GM18873 (cell line): ENCODE data around the gene CMPK1.
"Not testable (repeated sequence)": the region's sequence is repeated elsewhere in the genome, so short reads cannot be mapped to it uniquely, and the experiment has no call there.

Experiments used
- ATAC-seq: cut with Tn5 transposase; IDR thresholded peaks from one replicate; pipeline ENCODE4 v1.9.1; 2021; ENCODE audit warnings: mild to moderate bottlenecking, moderate library complexity, moderate number of reproducible peaks; ENCODE audit not compliant: unreplicated experiment, low FRiP score

The CMPK1 gene

DNA sequence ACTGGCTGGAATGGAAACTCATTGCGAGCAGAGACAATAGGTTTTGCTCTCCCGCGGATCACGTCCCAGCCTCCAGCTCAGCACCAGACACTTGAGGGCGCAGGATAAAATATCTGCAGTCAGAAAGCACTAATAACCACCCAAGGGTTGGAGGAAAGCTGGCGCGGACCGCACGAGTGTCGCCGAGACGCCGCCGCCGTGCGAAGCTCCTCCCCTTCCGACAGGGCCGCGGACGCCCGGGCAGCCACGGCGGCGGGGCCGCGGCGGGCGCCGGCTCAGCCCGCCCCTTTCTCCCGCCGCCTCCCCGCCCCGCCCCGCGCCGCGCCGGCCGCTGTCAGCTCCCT is at the start of gene CMPK1:
Gene CMPK1 (plus strand): TSS at position 213 of the 344 bp plus-strand sequence. CDS start 156 bp downstream, outside the sequence.
- ATAC-seq, result peak; percentile 53

GRCh38 chr1:47288116-47288515 is 45.5 kb upstream of the CMPK1 start:
- not testable (repeated sequence) for ATAC-seq

GRCh38 chr1:47294863-47295262 is 38.7 kb upstream of the CMPK1 start:
- not testable (repeated sequence) for ATAC-seq

DNA sequence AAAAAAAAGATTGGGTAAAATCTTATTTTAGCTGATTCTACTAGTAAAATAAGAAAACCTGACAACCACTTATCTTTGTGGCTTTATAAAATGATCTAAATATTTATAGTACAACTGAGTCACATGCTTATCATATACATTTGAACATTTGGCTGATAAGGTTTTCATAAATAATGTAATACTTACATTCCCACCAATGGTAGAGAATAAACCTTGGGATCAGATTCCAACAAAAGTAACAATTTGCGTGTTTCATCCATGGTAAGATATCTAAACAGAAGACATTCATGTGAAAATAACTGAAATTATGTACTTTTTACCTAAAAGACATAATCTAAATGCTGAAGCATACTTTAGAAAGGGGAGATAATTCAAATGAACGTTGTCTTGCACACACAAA is 38.0 kb upstream of the CMPK1 start:
- no peak for ATAC-seq

- ATAC-seq, result no peak
Observed at GRCh38 chr1:47298025-47298699, 35.4 kb upstream of the CMPK1 start.

- no peak for ATAC-seq
Observed at GRCh38 chr1:47302472-47302871, 31.1 kb upstream of the CMPK1 start.

DNA sequence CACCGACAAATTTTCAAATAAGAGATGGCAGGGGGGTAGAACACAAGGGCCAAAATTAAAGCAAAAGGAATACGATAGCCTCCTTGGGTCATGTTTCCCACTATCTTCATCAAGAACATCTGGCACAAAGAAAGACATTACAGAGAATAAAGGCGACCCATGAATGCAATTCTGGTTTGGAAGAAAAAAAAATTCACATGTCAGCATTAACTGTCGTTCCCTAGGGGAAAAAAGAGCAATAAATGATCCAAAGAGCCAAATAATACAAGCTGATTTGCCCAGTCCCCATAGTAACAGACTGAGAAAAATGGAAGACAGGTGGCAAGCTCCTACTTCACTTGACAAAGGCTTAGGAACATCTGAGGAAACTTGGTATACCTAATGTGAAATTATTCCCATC is 24.2 kb upstream of the CMPK1 start:
- ATAC-seq, result no peak

DNA sequence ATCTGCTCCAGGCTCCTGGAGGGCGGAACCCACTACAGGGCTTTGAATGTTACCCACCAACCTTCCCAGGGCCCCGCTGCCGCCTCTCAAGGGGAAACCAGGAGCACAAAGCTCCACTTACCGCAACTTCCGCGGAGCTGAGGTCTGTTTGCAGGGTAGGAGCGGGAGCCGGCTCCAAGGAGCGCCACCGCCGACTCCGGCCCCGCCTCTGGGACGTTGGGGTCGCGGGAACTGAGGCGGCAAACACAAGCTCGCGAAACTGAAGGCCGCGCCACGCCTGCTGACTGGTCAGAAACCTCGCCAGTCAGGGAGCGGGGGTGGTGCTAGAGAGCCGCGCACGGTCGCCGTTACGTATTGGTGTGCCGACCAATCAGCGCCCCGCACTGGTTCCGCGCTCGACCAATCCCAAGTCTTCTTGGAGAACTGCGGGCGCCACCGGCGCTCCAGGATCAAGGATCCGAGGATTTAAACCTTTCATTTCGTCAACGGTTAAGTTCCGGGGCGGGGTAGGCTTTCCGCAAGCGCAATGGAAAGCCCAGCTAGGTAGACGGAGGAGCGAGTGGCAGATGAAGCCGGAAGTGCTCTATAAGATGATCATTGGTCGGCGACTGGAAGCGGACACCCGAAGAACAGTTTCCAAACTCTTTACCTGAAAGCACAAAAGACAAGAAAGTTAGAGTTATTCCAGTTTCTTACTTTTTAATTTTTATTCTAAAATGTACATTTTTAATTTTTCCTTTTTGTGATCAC is 19.5 kb upstream of the CMPK1 start, which contains the start of gene STIL:
Gene STIL (minus strand): TSS at position 233 of the 750 bp plus-strand sequence. CDS start 3,828 bp downstream, outside the sequence.
- ATAC-seq, result peak; percentile 91

GRCh38 chr1:47317841-47318240 is 15.7 kb upstream of the CMPK1 start:
- no peak for ATAC-seq

- ATAC-seq, result not testable (repeated sequence)
Observed at GRCh38 chr1:47319968-47320367, 13.6 kb upstream of the CMPK1 start.

- no peak for ATAC-seq
Observed at GRCh38 chr1:47323599-47324031, 10.0 kb upstream of the CMPK1 start.

GRCh38 chr1:47324682-47325081 is 8.9 kb upstream of the CMPK1 start:
- ATAC-seq, result no peak

DNA sequence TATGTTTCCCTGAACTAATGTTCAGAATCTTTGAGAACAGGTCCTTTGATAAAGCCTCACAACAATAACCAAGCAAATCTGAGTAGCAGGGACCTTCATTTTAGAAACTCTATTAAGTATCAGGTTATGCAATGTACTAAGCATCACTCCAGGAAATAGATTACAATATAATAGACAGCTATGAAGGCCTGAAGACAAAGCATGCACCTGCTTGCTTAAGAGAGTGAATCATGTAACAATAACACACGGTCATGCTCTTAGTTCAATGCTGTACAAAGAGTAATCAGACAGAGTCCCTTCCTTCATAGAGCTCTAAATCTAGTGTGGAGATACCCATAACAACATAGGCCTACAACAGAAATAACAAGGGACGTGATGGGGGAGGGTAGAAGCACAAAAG is 8.1 kb upstream of the CMPK1 start:
- ATAC-seq, result no peak

DNA sequence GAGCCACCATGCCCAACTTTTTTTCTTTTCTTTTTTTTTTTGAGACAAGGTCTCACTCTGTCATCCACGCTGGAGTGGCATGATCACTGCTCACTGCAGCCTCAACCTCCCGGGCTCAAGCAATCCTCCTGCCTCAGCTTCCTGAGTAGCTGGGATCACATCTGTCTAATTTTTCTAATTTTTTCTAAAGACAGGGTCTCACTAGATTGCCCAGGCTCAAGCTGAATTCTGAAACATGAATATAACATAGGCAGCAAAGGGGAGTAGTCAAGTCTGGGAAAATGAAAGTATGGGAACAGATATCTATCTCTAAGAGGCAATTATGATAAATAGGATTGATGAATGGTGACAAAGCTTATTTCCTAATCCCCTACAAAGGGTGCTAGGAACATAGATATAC is 7.3 kb upstream of the CMPK1 start:
- no peak for ATAC-seq

DNA sequence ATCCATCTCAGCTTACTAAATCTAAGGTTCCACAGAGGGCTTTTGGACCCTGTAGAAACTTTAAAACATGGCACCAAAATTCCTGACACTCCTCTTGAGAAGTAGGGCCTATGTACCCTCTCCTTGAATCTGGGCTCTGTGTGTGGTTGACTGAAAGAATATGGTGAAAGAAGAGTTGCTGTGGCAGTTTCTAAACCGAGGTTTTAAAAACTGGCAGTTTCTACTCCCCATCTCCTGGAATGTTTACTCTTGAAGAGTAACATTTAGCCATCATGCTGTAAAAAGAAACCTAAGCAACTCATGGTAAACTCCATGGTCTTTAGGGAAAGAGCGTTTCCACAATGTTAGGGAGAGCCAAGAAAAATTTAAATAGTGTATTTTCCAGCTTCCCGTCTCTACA is 4.6 kb upstream of the CMPK1 start:
- ATAC-seq, result no peak

DNA sequence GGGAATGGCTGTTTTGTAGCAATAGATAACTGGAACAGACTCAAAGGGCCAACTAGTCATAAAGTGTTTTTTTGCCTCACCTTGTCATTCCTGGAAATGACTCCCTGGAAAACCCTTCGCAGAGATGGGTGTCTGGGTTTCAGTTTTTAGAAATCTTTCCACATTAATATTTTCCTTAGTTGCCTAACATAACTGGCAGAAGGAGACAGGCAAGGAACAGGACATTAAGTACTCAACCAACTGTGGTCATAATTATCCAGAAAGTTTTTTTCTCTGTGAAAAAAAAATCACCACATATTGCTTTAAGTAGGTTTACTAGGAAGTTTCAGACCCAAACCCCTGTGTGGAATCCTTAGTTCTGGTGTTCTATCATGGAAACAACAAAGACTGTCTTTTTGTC is 3.4 kb upstream of the CMPK1 start:
- ATAC-seq, result no peak

DNA sequence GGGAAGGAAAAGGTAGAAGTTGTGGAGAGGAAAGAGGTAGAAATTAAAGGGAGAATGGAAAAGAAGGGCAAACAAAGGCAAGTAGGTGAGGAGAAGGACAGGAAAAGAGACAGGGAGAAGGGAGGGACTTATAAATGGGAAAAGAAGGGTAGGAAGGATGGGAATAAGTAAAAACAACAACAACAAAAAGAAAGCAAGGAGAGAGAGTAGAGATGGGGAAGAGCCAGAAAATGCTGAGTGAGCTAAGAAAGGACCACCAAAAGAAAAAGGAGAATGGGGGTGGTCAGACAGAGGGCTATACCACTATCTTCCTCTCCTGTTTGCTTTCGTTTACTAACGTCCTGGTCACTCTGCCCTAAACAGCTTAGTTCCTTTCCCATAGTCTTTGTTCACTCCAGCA is 1.7 kb upstream of the CMPK1 start:
- ATAC-seq, result no peak

DNA sequence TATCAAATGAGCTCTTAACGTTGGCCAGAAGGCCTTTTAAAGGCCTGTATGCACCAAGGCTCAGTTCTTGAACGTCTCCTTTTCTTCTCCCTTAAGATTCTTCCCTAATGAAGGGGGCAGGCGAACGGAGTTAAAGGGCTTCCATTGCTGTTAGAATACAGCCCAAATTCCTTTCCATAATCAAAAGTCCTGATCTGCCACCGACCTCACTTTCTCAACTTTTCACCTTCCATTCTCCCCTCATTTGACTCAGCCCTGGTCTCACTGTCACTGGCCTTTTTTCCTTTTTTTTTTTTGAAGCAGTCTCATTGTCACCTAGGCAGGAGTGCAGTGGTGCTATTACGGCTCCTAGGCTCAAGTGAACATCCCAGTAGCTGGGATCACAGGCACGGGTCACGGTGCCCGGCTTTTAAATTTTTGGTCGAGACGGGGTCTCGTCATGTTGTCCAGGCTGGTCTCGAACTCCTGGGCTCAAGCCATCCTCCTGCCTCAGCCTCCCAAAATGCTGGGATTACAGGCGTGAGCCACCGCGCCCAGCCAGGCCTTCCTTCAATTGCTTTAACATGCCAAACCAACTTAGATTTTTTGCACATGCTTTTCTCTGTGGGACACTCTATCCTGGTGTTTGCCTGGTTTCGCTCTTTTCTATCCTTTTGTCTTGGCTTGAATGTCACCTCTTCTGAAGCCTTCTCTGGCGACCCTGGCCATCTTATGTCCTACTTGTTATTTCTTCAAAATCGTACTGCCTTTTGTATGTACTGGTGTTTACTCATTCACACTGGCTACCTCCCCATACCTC is 612 bp upstream of the CMPK1 start:
- ATAC-seq, result no peak

DNA sequence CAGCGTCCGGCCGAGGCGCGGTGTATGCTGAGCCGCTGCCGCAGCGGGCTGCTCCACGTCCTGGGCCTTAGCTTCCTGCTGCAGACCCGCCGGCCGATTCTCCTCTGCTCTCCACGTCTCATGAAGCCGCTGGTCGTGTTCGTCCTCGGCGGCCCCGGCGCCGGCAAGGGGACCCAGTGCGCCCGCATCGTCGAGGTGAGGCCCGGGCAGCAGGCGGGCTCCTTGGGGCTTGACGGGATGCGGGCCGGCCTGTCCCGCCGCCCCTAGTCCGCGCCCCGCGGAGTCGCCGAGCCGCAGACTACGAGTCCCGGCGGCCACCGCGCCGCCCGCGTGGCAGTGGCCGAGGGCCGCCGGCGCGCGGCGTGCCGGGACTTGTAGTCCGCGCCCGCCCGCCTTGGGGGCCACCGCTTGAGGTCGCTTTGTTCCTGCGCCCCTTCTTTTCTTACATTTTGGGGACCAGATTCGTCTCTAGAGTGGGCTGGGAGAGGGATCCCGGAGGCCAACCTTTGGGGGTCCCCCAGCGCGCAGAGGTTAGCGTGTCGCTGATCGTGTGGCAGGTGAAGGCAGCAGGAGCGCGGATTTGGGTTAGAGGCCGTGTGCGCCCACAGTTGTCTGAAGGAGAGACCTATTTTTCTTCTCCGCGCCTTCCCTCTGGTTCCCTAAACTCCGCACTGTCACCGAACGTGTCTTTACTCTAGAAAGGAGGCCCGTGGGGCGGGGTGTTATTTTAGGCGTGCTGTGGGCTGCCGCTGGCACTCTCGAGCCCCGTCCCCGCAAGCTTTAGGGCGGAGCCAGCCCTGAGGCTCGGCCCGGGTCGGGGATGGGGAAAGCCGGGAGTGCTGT is 553 bp downstream of the CMPK1 start:
- peak; percentile 53 for ATAC-seq

- no peak for ATAC-seq
Observed at GRCh38 chr1:47334765-47335435, 1.3 kb downstream of the CMPK1 start.
